Activated CD8-positive, alpha-beta memory T cell treated with anti-CD3 and anti-CD28 coated beads, Interleukin-2, amount 50 U/mL, for 1 hour (primary cell): ENCODE data around the gene VIPR2.

Experiments
- DNase-seq: peaks from one replicate; pipeline ENCODE4 v3.0.0-alpha.2; 2020; ENCODE audit errors: extremely low read depth

VIPR2 gene

DNA sequence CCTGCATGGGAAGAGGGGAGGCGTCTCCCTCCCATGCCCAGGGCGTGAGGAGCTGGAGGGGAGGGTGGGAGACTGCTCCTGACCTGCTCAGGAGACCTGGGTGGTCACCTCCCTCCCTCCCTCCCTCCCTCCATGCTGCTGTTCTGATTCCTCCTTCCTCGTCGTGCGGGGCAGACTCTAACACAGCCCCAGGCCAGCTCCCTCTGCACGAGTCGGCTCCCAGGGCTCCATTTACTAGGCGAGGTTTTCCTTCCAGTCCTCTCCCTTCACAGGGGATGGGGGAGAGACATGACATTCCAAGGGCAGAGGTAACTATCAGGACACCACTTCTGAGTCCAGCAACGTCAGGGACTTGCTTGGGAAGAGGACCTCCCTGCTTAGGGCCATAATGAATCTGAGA, 23.6 kb downstream of the VIPR2 start:
- DNase-seq = no peak

GRCh38 chr7:159120540-159120919, 24.1 kb downstream of the VIPR2 start:
- DNase-seq = no peak

GRCh38 chr7:159119851-159120539, 24.7 kb downstream of the VIPR2 start:
- DNase-seq = no peak

DNA sequence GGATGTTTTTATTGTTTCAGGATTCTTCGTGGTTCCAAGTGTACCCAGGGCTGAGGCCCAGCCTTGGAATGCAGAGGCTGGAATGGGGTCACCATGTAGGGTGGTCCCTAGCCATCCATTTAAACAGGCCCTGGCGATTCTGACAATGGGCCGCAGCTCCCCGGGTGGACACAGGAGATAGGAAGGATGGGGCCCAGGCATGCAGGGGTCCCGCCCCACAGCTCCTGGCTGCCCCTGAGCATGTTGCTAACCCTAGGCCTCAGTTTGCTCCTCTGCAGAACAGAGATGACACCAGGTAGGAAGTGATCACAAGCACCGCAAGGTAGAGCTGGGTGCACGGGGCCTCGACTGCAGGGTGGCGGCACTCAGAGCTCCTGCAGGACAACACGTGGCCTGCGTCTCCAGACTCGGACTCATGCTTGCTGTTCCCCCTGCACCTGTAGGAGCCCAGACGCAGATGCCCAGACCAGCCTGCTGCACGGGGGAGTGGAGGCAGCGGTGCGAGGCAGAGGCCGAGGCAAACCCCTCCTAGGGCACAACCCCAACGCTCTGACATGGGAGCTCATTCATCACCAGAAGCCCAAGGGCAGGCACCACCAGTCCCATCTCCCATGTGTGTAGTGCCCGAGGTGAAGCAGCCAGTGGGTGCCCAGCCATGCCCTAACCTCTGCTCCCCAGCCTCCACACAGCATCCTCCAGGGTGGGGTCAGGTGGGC, 25.5 kb downstream of the VIPR2 start:
- no peak for DNase-seq

GRCh38 chr7:159118623-159119022, 26.0 kb downstream of the VIPR2 start:
- no peak for DNase-seq

- DNase-seq = no peak
These were observed 26.5 kb downstream of the VIPR2 start for GRCh38 chr7:159118197-159118595.

DNA sequence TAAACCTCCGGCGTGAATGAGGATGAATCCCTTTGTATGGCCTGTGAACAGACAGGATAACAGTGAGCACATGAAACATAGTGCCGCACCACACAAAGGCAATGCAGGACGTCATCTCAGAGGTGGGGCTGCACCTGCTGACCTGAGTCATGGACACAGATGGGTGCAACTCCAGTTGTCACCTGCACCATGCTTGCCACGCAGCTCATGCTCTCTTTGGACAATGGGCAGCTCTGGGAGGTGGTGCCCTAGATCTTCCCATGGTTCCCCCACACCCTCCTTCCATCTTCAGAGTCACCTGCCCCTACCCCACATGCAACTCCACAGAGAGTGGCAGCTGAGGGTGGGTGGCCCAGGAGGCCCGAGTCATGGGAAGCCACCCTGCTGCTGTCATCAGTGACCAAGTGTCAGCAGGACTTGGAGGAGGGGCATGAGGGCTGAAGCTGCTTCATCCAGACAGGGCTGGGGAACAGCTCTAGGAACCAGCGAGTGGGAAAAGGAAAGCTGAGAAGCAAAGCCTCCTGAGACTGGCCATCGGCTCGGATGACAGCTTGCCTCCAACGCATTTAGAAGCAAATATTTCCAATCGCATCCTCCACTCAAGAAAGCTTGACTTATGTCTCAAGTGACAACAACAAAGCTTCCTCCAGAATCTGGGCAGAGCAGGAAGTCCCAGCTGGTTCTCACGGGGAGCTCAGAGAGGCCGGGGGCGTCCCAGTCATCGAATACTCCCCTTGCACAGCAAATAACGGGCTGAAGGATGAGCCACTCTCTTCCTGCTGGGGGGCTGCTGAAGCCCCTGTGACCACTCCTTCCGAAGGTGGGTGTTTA, 27.1 kb downstream of the VIPR2 start:
- DNase-seq = no peak

DNA sequence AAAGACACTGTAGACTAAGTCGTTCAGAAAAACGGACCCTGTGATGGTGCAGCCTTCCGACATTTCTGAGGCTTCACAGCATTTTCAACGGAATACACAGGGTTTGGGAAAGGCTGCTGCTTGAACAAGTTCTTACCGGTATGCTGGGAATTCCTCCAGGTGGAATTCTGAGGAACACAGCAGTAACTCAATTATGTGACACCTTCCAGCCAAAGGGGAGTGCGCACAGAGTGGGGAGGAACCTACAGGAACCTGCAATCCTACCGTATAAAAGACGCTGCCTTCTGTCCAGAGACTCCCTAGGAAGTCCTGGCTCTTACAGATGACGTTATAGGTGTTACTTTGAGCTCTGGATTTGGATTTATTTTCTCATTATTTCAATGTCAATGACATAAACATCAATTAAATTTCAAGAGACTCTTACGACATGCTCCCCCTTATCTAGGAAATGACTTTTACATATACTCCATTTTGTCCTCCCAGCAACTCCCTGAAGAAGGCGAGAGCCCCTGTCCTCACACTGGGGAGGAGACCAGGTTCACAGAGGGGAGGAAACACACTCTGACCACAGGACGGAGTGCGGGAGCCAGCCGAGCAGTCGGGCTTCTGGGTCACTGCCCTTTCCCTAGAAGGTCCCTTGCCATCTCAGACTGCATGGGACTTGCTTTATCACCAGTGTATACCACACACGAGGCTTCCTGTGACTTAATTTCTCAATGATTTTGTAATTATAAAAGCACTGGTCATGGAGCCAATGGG, 27.9 kb downstream of the VIPR2 start:
- no peak for DNase-seq

GRCh38 chr7:159115601-159116501, 28.8 kb downstream of the VIPR2 start:
- DNase-seq = no peak

GRCh38 chr7:159114981-159115380, 29.7 kb downstream of the VIPR2 start:
- DNase-seq = no peak

DNA sequence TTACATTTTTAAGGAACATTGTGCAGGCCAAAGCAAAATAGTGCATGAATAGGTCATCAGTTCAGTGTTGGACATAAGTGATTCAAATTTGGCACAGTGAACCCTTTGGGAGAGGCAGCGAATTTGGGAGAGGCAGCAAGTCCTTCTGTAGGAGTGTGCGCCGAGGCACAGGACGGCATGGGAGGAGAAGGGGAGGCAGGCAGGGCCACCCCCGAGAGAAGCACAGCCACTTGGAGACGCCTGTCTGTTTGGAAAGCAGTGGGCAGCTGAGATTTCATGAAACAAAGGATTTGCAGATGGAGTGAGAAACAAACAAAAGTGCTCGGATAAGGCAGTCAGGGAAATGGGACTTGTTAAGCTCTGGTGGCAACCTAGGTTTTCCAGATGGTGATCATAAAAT, 30.6 kb downstream of the VIPR2 start:
- DNase-seq = no peak

DNA sequence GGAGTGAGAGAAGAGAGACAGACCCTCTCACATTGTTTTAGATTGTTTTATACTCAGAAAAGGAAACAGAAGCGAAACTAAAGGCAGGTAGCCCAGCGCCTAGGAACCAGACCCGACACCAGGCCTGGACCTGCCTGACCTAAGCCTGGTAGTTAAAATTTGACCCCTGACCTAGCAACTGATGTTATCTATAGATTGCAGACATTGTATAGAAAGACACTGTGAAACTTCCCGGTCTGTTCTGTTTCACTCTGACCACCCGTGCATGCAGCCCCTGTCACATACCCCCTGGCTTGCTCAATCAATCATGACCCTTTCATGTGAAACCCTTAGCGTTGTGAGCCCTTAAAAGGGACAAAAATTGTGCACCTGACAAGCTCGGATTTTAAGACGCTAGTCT, 31.6 kb downstream of the VIPR2 start:
- no peak for DNase-seq

GRCh38 chr7:159112136-159113011, 32.3 kb downstream of the VIPR2 start:
- no peak for DNase-seq

GRCh38 chr7:159109653-159110035, 35.0 kb downstream of the VIPR2 start:
- DNase-seq = no peak

GRCh38 chr7:159108941-159109652, 35.6 kb downstream of the VIPR2 start:
- no peak for DNase-seq

GRCh38 chr7:159108491-159108890, 36.2 kb downstream of the VIPR2 start:
- DNase-seq = no peak

- DNase-seq = no peak
These were observed 37.3 kb downstream of the VIPR2 start for GRCh38 chr7:159107161-159107892.
